Measurements from ENCODE around the gene PAK5. TPM values are rescaled to one million over a fixed set of nuclear protein-coding genes. Genes with fewer than 3 reads are reported as not detected.

PAK5 gene
- total RNA-seq, 4 donors from 2014 or later, result 0.07 TPM; not detected in 3

GRCh38 chr20:9668381-9668780 lies 170.5 kb downstream of the PAK5 start:
- intact Hi-C loops (cut with DNase I; ENCODE audit: low total_unique reads), result no loop called here
- Histone ChIP-seq H3K9me3 (no peaks in the 10 kb centered on the region), H3K27me3 (no peaks in the 10 kb centered on the region), H3K4me1 (no peaks in the 10 kb centered on the region), H3K36me3 (no peaks in the 10 kb centered on the region), H3K4me3 (no peak overlapping the region), H3K27ac (no peak overlapping the region)
- TF ChIP-seq CTCF (IDR thresholded peaks at IDR 0.05), result no peak
- TF ChIP-seq POLR2A (IDR thresholded peaks at IDR 0.05), result no peak
- no peak for DNase-seq

- Histone ChIP-seq H3K27ac (no peak overlapping the region), H3K4me1 (no peaks in the 10 kb centered on the region), H3K27me3 (no peaks in the 10 kb centered on the region), H3K4me3 (no peak overlapping the region), H3K36me3 (no peaks in the 10 kb centered on the region), H3K9me3 (no peaks in the 10 kb centered on the region)
- TF ChIP-seq POLR2A (IDR thresholded peaks at IDR 0.05), result no peak
- no peak for TF ChIP-seq CTCF (IDR thresholded peaks at IDR 0.05)
- no peak for DNase-seq
- intact Hi-C loops (cut with DNase I; ENCODE audit: low total_unique reads), result no loop called here
These were observed 175.5 kb downstream of the PAK5 start for GRCh38 chr20:9663423-9663822.

GRCh38 chr20:9660236-9660868 lies 178.5 kb downstream of the PAK5 start:
- Histone ChIP-seq H3K4me3 (no peak overlapping the region), H3K27ac (no peak overlapping the region), H3K9me3 (no peaks in the 10 kb centered on the region), H3K27me3 (no peaks in the 10 kb centered on the region), H3K36me3 (no peaks in the 10 kb centered on the region), H3K4me1 (no peaks in the 10 kb centered on the region)
- no peak for TF ChIP-seq CTCF (IDR thresholded peaks at IDR 0.05)
- TF ChIP-seq POLR2A (IDR thresholded peaks at IDR 0.05), result no peak
- intact Hi-C loops (cut with DNase I; ENCODE audit: low total_unique reads), result no loop called here
- DNase-seq, result no peak

GRCh38 chr20:9647741-9648140 lies 191.1 kb downstream of the PAK5 start:
- DNase-seq, result no peak
- Histone ChIP-seq H3K27ac (no peak overlapping the region), H3K4me1 (no peaks in the 10 kb centered on the region), H3K27me3 (no peaks in the 10 kb centered on the region), H3K9me3 (no peaks in the 10 kb centered on the region), H3K36me3 (no peaks in the 10 kb centered on the region), H3K4me3 (no peak overlapping the region)
- intact Hi-C loops (cut with DNase I; ENCODE audit: low total_unique reads), result no loop called here
- no peak for TF ChIP-seq POLR2A (IDR thresholded peaks at IDR 0.05)
- no peak for TF ChIP-seq CTCF (IDR thresholded peaks at IDR 0.05)

- no peaks in the 10 kb centered on the region for H3K9me3 ChIP-seq
- H3K4me1 ChIP-seq, result no peaks in the 10 kb centered on the region
- no peak overlapping the region for H3K4me3 ChIP-seq
- H3K27ac ChIP-seq, result no peak overlapping the region
- intact Hi-C loops (cut with DNase I; ENCODE audit: low total_unique reads), result no loop called here
- DNase-seq, result no peak
- H3K36me3 ChIP-seq, result no peaks in the 10 kb centered on the region
- TF ChIP-seq CTCF (IDR thresholded peaks at IDR 0.05) (no peak), POLR2A (IDR thresholded peaks at IDR 0.05) (no peak)
- no peaks in the 10 kb centered on the region for H3K27me3 ChIP-seq
These were observed 192.5 kb downstream of the PAK5 start for GRCh38 chr20:9646375-9646774.

Measured in uterus (tissue), 4 donors.